Tongue (tissue), 2 donors: ENCODE data around the gene LMF2. TPM values are rescaled to one million over a fixed set of nuclear protein-coding genes. Genes with fewer than 3 reads are reported as not detected.

ENCODE experiments used
- DNase-seq: peaks from one replicate; pipeline ENCODE4 v3.0.0-alpha.2; 2015
- total RNA-seq: library from RNA; depleted of rRNA; stranded (reverse); fragments of >200 nt; gene quantifications from one replicate; pipeline ENCODE4 v1.2.3, GENCODE V29; 2014

LMF2 gene
- total RNA-seq, 1 donor from 2014 or later, result 30.8 TPM

DNA sequence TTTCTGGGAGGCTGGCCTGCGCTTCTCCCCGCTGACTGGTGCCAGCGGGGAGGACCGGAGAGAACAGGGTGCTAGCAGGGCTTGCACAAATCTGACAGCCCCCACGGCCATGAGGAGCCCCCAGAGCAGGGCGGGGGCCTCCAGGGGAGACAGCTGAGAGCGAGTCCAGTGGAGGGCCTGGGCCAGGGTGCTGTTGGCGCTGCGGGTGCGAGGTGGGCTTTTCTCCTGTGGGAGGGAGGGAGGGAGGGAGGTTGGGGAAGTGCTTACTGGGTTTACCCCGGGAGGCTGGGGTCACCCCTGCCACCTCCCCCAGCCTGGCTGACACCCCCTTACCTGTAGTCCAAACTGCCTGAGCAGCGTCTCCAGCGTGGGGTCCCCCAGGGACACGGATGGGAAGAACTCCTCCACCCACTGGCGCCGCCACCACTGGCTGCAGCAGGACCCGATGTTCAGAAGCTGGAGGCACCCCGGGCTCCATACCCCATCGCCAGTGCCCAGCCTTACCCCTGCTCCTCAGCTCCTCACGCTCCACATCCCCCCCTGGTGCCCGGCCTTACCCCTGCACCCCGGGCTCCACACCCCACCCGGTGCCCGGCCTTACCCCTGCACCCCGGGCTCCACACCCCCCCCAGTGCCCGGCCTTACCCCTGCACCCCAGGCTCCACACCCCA is 3.9 kb downstream of the LMF2 start:
- DNase-seq, result no peak

DNA sequence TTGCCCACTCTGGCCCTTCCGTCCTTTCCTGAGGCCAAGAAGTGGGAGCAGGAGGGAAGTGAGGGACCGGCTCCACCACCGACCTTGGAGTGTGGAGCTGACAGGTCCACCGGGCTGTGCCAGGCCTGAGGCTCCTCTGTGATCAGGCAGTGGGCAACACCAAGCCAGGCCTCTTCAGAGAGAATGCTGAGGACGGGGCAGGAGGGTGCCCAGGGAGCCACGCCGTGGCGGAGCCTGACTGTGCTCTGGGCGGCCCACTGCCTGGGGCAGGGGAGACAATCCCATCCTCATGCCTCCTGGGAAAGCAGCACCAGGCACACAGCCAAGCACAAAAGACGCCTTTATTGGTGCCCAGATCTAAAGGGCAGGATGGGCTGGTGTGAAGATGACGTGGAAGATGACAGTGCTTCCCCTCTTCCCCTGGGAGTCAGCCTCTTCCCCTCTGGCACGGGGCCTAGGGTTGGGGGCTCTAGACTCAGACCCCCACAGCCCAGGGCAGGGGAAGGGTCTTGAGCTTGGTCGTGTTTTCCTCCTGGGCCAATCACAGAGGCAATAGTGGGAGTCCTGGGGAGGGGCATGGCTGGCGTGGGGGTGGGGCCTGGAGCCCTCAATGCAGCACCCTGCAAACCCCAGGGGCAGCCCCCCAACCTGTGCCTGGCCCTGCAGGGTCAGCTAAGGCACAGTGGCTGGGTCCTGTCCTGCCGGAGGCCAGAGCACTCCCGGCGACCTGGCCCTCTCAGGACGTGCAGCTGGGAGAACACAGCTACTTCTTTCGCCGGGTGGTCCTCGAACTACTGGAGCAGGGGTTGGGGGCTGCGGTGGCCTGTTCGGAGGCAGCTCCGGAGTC is 4.7 kb downstream of the LMF2 start:
- no peak for DNase-seq

DNA sequence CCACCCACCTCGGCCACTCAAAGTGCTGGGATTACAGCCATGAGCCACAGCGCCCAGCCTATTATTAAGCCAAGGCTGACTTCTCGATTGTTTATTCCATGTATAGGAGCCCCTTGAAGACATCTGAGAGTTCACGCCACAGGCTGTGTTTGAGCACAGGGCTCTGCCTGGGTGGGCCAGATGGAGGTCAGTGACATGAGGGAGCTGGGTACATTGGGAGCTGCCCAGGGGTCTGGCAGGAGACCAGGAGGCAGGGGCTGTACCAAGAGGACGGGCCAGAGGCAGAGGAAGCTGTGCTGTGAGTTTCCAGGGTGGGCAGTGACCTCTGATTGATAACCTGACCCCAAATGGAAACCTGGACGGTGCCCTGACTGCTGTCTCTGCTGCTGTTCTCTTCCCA is 5.4 kb downstream of the LMF2 start:
- no peak for DNase-seq

DNA sequence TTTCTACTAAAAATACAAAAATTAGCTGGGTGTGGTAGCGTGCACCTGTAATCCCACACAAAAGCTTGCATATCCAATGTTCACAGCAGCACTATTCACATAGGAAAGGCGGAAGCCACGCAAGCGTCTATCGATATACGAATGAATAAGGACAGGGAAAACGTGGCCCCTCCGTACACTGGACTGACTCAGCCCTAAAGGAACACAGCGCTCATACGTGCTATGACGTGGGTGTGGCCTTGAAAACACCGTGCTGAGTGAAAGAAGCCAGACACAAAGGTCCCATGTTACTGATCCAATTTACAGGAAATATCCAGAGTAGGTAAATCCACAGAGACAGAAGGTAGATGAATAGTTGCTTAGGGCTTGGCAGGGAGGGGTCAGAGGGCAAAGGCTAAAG is 7.0 kb downstream of the LMF2 start:
- no peak for DNase-seq

DNA sequence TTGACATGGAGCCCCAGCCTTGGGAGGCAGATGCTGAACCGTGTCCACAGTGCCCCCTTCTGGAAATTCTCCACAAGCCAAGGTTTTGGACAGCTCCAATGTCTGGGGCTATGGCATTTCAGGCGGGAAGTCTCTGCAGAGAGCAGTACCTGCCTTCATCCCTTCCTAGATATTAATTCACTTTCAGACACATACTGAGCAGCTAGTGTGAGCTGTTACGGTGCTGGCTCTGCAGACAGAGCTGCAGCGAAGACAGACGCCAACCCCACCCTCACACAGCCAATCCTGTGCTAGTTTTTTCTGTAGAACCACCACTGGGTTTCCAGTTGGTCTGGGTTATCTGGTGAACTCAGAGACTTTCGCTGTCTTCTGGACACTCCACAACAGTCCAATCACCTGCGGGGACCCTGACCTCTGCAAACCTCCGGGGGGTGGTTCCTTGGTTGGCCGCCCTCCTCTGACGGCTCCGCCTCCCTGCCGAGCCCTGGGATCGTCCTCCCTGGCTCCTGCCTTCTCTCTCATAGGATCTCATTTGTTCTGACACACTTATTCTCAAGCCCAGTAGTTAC is 9.1 kb downstream of the LMF2 start:
- peak; percentile 73 for DNase-seq

DNA sequence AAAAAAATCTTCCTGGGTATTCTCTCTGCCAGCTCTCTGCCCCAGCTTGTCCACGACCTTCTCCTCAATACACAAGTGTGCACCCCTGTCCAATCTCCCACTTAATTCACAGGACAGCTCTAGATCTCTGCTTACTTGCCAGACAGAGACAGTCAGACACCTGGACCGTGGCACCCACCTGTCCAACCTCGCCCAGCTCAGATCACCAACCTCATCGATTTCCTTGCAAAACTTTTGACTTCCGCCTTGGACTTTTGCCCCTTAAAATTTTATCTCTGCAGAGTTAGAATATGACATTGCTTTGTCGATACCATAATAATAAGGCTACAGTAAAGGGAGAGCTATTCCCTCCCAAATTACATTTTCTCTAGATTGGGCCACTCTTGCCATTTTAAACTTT is 10.4 kb downstream of the LMF2 start:
- no peak for DNase-seq

DNA sequence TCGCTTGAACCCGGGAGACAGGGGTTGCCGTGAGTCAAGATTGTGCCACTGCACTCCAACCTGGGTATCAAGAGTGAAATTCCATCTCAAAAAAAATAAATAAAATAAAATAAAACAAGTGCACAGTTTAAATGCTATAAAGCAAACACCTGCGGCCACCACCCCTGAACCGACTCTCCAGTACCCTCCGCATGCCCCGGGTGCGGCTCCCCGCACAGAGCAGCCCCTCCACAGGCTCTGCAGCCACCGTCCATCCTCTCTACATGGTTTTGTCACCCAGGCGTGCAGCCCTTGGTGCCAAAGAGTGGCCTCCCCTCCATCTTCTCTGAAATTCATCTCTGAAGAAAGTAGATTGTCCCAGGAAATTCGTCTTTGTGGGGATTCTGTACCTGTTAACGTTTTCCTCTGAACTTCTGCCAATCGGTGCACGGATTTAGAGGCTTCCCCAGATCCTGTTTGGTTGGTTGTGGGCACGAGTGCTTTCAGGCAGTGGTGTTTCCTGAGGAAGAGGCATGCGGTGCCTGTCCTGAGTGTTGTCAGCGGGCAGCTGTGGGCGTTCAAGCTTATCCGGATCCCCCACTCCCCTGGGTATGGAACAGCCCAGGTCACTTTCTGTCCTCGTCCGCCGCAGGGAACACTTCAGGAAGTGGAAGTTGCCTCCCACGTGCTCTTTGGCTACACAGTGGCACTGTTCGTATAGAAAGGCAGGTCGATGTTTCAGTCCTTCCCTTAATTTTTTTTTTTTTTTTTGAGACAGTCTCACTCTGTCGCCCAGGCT is 16.8 kb downstream of the LMF2 start:
- no peak for DNase-seq

DNA sequence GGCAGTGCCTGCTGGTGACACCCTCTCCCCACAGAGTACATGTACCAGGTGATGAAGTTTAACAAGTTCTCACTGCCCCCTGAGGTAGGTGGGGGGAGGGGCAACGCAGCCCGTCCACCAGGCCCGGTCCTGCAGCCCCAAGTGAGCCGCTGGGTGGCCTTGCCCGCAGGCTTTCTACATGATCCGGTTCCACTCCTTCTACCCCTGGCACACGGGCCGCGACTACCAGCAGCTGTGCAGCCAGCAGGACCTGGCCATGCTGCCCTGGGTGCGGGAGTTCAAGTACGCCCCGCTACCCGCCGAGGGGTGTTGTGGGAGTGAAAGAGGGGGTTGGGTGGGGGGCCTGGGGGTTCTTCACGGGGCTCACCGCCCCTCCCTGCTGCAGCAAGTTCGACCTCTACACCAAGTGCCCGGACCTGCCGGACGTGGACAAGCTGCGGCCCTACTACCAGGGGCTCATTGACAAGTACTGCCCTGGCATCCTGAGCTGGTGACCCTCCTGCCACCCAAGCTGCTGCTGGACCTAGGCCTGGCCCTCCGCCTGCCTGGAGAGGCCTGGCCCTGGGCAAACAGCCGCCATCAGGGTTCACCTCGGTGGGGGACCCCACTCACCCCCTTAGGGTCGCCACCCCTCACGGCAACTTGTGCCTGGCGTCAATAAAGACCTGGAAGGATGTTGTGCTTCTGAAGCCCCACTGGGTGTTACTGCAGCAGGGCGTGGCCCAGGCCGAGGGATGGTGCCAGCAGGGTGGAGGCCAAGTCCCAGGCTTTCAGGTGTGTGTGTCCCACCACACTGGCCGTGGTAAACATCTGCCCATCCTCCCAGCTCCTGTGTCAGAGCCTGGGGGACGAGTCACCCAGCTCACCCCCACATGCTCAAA is 17.9 kb downstream of the LMF2 start:
- DNase-seq, result no peak

DNA sequence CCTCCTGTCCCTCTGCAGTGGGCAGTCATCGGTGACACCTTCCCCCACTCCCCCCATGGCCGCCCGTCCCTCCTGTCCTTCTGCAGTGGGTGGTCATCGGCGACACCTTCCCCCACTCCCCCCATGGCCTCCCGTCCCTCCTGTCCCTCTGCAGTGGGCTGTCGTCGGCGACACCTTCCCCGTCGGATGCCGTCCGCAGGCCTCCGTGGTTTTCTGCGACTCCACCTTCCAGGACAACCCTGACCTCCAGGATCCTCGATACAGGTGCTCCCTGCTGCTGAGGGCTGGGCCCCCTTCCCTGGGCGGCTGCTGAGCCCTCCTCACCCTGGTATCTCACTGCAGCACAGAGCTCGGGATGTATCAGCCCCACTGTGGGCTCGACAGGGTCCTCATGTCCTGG is 18.6 kb downstream of the LMF2 start:
- DNase-seq, result no peak

DNA sequence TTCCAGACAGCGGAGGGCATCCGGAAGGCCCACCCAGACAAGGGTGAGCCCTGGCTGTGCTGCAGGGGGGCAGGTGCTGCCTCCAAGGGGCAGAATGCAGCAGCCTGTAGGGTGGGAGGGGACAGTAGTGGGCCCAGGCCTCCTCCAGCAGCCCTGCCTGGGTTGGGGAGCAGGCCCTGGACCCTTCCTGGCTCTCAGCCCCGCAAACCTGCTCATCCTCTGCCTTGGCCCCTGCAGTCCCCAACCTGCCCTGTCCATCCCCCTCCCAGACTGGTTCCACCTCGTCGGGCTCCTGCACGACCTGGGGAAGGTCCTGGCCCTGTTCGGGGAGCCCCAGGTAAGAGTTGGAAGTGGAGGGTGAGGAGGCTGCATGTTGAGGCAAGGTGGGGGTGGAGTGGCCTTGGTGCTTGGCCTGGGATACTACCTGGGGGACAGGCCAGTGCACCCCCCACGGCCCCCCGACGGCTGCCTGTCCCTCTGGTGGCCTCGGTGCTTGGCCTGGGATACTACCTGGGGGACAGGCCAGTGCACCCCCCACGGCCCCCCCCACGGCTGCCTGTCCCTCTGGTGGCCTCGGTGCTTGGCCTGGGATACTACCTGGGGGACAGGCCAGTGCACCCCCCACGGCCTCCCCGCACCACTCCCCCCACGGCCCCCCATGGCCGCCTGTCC is 19.4 kb downstream of the LMF2 start:
- DNase-seq, result no peak

DNA sequence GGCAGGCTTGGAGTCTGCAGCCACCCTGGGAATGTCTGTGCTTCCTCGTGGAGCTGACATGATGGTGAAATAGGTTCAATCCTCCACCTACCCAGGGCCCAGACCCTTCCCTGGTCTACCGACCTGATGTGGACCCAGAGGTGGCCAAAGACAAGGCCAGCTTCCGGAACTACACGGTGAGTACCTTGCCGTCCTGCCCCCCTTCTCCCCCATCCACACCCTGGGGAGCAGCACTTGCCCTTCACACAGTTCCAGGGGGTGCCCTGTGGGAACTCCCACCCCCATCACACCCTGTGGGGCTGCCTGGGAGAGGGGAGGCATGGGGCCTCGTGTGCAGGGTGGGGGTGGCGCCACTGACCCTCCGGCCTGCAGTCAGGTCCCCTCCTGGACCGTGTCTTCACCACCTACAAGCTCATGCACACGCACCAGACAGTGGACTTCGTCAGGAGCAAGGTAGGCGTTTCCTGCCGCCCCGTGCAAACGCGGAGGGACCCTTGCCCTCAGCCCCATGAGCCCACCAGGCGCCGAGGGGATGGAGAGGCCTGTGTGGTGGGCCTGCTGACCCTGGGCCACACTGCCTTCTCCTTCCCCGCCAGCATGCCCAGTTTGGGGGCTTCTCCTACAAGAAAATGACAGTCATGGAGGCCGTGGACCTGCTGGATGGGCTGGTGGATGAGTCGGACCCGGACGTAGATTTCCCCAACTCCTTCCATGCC is 20.1 kb downstream of the LMF2 start:
- DNase-seq, result no peak

DNA sequence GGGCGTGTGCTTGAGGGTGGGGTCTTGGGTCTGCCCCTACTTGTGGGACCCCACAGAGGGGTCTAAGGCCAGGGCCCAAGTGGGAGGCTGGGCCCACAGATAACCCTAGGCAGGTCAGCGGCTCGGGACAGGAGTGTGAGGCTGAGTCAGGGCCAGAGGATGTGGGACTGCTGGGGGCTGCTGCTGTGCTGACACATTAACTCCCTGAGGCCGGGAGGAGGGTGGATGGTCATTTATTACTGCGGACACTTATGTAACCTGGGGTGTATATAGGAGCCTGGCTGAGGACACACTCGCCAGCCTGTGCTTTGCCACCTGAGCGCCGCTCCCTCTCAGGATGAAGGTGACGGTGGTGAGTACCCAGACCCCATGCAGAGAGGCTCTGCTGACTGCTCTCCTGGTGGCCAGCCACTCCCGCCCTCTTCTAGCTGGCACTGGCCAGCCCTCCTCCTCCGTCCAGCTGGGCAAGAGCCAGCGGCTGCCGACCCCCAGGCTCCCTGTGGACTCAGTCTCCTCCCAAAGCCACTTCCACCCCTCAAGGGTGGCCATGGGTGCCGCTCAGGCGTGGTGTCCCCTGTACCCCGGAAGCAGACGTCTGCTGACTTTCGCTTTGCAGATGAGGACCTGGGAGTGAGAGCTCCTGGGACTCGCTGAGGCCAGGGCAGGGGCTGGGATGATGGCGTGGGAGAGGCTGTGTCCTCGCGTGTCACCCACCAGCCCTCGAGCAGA is 20.8 kb downstream of the LMF2 start, which contains the start of gene MIOX:
Gene MIOX (plus strand): TSS at position 299 of the 729 bp plus-strand sequence. CDS start 39 bp downstream, at position 338.
- DNase-seq, result no peak

DNA sequence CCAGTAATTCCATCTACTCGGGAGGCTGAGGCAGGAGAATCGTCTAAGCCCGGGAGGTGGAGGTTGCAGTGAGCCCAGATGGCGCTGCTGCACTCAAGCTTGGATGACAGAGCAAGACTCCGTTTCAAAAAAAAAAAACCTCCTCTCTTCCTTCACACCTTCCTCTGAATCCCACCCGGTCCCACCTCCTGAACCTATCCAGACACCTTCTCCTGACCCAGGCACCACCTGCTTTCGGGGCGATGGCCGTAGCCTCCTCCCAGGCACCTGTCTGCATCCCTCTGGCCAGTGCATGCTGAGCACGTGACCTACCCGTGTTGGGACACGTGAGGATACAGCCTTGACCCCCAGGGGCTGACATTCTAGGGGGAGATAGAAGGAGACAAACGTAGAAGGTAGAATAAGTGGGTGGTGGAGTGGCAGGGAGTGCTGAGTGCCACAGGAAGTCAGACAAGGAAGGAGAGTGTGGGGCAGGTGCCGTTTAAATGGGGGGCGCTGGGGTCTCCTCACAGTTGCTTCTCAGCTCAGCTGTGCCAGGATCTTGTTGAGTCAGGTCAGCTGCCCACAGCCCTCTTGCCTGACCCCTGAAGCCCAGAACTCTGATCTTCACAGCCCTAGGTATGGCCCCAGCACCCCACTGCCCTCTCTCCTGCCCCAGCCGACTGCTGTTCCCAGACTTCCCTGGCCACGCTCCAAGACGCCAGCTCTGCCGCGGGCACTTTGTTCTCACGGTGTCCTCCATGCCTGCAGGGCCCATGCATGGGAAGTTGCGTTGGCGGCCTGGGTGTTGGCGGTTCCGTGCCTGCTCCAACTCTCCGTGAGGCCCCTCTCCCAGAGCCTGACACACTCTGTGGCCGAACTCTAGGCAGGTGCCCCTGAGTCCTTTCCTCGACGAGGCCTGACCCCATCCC is 22.0 kb downstream of the LMF2 start:
- DNase-seq, result no peak

DNA sequence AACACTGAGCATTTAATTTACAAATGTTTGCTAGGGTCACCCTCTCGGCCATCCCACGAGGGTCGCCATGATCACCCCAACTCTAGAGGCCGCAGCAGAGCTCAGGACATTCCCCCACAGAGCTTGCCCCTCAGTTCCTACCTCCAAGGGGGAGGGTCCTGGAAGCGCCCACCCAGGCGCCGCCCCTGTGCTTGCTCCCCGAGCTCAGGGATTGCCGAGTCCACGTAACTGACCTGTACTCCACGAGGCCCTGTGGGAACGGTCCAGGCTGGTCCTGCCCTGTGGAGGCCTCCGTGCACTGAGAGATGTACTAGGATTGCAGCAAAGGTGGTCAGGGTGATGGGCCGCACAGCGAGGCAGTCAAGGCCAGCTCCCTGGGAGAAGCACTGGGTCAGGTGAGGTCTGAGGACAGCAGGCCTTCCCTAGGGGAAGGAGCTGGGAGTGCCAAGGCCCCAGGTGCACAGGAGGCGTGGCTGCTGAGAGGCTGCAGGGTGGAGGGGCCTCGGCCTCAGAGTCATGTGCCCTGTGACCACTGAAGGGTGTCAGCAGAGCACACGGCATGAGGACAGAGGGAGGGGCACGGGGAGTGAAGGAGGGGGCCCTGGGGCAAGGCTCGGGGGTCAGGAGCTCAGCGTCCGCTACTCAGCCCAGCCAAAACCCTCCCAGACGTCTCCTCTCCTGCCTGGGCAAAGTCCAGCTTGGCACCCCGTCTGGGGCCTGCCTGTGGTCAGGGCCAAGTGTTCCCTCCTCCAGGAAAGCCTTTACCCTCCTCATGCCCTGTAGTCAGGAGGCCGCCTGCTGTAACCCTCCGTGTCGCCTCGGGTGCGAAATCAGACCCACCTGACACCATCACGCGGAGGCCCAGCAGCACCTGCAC is 23.3 kb downstream of the LMF2 start:
- no peak for DNase-seq

DNA sequence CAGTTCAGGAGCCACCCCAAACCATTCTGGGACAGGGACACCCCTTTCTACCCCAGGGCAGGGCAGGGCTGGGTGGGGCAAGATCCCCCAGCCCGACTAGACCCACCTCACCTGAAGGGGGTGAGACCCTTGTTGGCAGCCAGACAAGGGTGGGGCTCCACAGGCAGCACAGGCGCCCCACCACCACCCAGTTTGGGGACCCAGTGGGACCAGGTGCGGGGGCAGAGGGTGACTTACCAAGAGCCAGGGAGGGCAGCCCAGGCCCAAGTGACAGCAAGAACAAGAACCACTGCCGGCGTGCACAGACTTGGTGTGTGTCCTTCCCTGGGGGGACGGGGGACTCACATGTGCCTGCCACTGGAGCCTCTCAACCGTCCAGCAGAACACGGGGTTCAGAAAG is 23.9 kb downstream of the LMF2 start:
- no peak for DNase-seq

DNA sequence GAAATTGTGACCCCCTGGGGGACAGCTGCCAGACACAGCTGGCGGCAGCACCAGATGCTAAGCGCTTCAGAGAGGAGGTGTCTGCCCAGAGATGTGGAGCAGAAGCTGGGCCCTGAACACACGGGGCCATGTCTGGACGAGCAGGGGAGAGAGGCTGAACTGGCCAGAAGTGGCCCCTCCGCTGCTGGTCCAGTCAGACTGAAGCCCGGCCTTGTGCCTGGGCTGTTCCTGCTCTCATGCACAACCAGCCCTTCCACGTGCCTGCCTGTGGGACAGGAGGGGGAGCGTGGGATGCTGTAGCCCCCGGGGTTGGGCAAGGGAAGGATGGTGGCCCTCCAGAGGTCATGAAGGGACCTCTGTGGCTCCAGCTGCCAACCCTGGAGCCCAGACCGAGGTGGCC is 24.4 kb downstream of the LMF2 start:
- DNase-seq, result no peak
